ENCODE results near the gene CD320.
"Not testable (repeated sequence)": the region's sequence is repeated elsewhere in the genome, so short reads cannot be mapped to it uniquely, and the experiment has no call there.

CD320 gene

DNA sequence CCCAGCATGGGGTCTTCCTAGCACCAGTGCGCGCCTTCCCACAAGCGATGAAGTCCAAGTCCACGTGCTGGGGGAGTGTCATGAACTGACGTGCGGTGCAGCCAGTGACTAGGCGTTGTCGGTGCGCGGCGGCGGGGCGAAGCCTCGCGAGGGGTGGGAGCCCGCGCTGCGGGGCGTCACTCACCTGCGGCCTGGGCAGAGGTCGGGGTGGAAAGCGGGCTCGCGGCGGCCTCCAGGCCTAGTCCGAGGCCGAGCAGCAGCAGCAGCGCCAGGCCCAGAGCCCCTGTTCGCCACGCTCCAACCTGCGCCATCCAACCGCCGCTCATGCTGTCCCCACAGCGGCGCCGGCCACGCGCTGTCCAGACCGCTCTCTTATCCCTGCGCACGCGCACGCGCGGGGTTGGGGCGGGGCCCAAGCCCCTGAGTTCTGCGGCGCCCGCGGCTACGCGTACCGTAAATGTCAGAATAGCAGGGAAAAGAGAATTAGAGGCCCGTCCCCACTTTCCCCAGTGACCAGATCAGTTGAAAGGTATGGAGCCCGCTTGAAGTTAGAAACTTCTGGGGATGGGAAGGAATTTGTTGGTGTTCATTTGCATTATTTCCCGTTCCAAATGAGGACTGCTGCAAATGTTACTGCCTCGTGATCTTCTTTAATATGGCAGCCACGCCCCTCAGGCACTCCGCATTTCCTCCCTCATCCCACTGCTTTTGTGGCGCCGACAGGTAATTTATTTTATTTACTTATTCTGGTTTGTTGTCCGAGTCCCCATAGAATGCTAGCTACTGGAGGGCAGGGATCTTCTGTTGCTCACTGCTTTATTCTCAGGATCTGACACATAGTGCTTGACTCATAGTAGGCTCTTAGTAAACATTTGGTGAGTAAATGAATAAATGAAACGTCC lies at the start of gene CD320:
TSS of gene CD320 (minus strand) at position 394 of the 902 bp plus-strand sequence. CDS start at position 326, 68 bp downstream.
- DNase-seq, result peak; percentile 90

DNA sequence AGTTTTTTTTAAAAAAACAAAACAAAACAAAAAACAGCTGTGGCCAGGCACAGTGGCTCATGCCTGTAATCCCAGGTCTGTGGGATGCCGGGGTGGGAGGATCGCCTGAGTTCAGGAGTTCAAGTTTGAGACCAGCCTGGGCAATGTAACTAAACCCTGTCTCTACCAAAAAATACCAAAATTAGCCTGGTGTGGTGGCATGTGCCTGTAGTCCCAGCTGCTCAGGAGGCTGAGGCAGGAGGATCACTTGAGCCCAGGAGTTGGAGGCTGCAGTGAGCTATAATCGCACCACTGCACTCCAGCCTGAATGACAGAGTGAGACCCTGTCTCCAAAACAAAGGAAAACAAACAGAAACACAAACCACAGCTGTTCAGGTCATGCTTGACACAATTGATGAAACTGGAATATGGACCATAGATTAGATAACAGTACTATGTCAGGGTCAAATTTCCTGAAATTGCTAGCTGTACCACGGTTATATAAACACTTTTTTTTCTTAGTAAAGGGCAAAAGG lies 48.9 kb upstream of the CD320 start:
- DNase-seq, result no peak

DNA sequence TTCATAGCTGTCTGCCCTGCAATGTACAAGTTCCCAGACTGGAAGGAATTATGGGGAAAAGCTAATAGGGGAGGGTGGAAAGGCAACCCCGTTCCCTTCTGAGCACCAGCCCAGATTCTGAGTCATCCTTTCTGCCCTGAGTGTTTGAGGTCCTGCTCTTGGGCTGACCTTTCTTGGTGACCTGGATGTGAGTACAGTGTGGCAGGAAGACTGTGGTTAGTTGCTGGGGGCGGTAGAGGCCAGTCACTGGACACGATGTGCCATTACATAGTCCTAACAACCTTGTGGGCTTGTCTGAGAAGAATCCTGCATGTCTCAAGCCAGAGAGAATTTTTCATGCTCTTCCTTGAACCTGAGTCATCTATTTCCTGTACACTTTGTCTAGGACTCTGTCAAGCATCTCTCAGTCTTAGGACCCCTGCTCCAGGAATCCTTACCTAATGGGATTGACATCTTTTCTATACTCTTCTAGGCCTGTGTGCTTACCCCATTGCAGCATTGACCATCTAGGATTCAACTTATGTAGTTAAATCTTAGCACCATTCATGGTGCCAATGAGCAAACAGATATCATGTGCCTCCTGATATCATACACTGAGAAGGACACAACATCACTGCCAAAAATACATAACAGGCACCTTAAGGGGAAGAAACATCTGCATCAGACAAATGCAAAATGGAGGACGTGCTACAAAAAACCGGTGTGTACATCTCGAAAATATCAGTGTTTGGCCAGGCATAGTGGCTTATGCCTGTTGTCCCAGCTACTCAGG lies 47.7 kb upstream of the CD320 start:
- DNase-seq, result peak; percentile 40

GRCh38 chr19:8352845-8353244 lies 44.7 kb upstream of the CD320 start:
- not testable (repeated sequence) for DNase-seq

- no peak for DNase-seq
Measured at GRCh38 chr19:8352134-8352827, 44.1 kb upstream of the CD320 start.

- DNase-seq, result not testable (repeated sequence)
Measured at GRCh38 chr19:8349629-8350372, 41.6 kb upstream of the CD320 start.

- no peak for DNase-seq
Measured at GRCh38 chr19:8343483-8343844, 35.3 kb upstream of the CD320 start.

GRCh38 chr19:8342684-8343482 lies 34.7 kb upstream of the CD320 start, which contains the start of gene KANK3:
Gene KANK3 (minus strand): TSS chr19:8343262. CDS start chr19:8337828, 5,434 bp downstream.
- DNase-seq, result peak; percentile 90

- DNase-seq, result no peak
Measured at GRCh38 chr19:8342316-8342683, 34.1 kb upstream of the CD320 start.

DNA sequence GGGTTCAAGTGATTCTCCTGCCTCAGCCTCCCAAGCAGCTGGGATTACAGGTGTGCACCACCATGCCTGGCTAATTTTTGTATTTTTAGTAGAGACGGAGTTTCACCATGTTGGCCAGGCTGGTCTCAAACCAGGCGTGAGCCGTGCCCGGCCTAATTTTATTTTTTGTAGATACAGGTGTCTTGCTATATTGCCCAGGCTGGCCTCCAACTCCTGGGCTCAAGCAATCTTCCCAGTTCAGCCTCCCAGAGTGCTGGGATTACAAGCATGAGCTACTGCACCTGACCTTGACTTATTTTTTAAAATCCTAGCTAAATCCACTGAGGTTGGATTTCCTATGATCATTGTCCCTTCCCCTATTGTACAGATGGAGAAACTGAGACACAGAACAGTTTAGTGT lies 33.3 kb upstream of the CD320 start:
- DNase-seq, result not testable (repeated sequence)

- no peak for DNase-seq
Measured at GRCh38 chr19:8340341-8341096, 32.4 kb upstream of the CD320 start.

- DNase-seq, result no peak
Measured at GRCh38 chr19:8338835-8339234, 30.7 kb upstream of the CD320 start.

GRCh38 chr19:8337728-8338127 lies 29.6 kb upstream of the CD320 start:
- no peak for DNase-seq

- no peak for DNase-seq
Measured at GRCh38 chr19:8336660-8337059, 28.5 kb upstream of the CD320 start.

DNA sequence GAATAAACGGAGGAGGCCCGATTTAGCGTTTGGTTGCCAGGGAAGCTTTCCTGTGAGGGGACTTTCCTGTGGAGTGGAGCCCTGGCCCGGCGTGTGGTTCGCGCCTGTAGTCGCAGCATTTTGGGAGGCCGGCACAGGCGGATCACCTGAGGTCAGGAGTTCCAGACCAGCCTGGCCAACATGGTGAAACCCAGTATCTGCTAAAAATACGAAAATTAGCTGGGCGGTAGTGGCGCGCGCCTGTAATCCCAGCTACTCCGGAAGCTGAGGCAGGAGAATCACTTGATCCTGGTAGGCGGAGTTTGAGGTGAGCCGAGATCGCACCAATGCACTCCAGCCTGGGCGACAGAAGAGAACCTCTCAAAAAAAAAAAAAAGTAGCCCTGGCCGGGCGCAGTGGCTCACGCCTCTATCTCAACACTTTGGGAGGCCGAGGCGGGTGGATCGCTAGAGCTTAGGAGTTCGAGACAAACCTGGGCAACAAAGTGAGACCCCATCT lies 28.0 kb upstream of the CD320 start:
- no peak for DNase-seq

DNA sequence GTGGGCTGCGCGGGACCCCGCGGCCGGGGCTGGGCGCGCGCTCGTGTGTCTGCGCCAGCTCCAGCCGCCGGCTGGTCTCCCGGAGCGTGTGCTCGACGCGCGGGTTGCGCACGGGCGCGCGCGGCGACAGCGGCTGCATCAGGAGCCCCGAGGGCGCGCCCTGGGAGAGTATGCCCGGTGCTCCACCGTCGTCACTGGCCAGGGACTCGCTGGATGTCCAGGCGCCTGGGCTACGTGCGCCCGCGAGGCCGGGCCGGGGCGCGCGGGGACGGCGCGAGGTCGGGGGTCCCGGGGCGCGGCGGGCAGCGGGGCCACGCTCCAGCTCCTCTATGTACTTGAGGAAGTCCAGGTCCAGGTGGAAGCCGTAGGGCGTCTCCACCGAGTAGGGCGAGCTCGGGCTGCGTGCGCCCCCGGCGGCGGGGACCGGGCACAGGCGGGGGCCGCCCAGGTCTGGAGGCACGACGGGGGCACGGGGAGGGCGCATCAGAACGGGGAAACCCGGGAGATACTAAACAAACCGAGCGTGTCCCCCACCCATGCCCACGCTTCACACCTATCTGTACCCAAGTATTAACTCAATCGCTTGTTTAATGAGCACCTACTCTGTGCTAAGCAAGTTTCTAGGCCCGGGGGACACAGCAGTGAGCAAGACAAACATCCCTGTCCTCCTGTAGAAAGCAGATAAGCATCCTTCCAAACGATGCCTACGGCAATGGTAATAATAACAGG lies 27.3 kb upstream of the CD320 start:
- DNase-seq, result no peak

DNA sequence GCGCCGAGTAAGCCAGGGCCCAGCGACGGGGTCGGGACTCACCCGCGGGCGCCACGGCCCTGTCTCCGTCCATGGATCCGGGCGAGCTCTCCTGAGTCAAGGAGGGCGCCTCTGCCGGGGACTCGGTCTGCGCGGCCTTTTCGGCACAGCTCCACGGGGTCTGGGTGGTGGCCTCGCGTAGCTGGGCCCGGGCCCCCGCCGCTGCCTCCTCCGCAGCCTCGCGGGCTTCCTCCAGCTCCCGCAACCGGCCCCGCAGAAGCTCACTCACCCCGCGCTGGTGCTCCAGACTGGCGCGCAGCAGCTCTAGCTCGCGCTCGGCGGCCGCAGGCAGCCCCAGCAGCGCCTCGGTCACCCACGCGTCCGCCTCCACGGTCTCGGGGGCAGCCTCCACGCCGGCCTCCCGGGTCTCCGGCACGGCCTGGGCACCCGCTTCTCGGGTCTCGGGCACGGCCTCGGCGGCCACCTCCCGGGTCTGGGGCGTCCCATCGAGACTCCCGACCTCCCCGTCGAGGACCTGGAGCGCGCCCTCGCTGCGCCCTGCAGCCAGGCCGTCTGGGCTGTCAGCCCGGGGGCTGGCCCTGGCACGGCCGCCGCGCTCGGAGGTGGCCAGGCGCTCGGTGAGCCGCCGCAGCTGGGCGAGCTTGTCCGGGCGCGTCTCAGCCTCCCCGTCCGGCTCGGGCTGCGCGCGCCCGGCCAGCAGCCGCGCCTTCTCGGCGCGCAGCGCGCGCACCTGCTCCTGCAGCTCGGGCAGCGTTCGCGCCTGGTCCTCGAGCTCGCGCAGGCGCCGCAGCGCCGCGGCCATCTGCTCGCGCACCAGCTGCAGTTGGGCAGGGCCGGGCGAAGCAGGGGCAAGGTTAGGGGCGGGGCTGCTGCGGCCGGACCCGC lies 26.5 kb upstream of the CD320 start:
- peak; percentile 75 for DNase-seq

GRCh38 chr19:8333767-8334457 lies 25.8 kb upstream of the CD320 start:
- DNase-seq, result no peak
